ENCODE results near the gene PSME4. TPM values are rescaled to one million over a fixed set of nuclear protein-coding genes. Genes with fewer than 3 reads are reported as not detected.

PSME4 gene
- total RNA-seq, 1 donor from 2014 or later, result 31.3 TPM

- no peak for FAIRE-seq
- TF ChIP-seq CTCF (IDR thresholded peaks at IDR 0.05; ENCODE audit: insufficient read depth, low read length, severe bottlenecking), result no peak
- Histone ChIP-seq H3K4me3 (ENCODE audit: low read depth, low read length) (no peak overlapping the region), H3K36me3 (ENCODE audit: control insufficient read depth, insufficient read depth, low read length) (no peaks in the 10 kb centered on the region), H3K27me3 (ENCODE audit: control insufficient read depth, insufficient read depth, low read length) (no peaks in the 10 kb centered on the region)
- DNase-seq (ENCODE audit: low read depth), result no peak
Measured at GRCh38 chr2:53994818-53995808, 24.3 kb upstream of the PSME4 start.

- no peak overlapping the region for H3K4me3 ChIP-seq (ENCODE audit: low read depth, low read length)
- FAIRE-seq, result no peak
- no peak for DNase-seq (ENCODE audit: low read depth)
- no peak for TF ChIP-seq CTCF (IDR thresholded peaks at IDR 0.05; ENCODE audit: insufficient read depth, low read length, severe bottlenecking)
- H3K27me3 ChIP-seq (ENCODE audit: control insufficient read depth, insufficient read depth, low read length), result no peaks in the 10 kb centered on the region
- H3K36me3 ChIP-seq (ENCODE audit: control insufficient read depth, insufficient read depth, low read length), result no peaks in the 10 kb centered on the region
Measured at GRCh38 chr2:53991948-53992347, 21.2 kb upstream of the PSME4 start.

GRCh38 chr2:53989210-53989862, 18.5 kb upstream of the PSME4 start:
- DNase-seq (ENCODE audit: low read depth), result peak; percentile 63
- Histone ChIP-seq H3K4me3 (ENCODE audit: low read depth, low read length) (no peak overlapping the region), H3K27me3 (ENCODE audit: control insufficient read depth, insufficient read depth, low read length) (no peaks in the 10 kb centered on the region), H3K36me3 (ENCODE audit: control insufficient read depth, insufficient read depth, low read length) (no peaks in the 10 kb centered on the region)
- no peak for FAIRE-seq
- TF ChIP-seq CTCF (IDR thresholded peaks at IDR 0.05; ENCODE audit: insufficient read depth, low read length, severe bottlenecking), result no peak

GRCh38 chr2:53987336-53987921, 16.6 kb upstream of the PSME4 start:
- Histone ChIP-seq H3K27me3 (ENCODE audit: control insufficient read depth, insufficient read depth, low read length) (no peaks in the 10 kb centered on the region), H3K36me3 (ENCODE audit: control insufficient read depth, insufficient read depth, low read length) (no peaks in the 10 kb centered on the region), H3K4me3 (ENCODE audit: low read depth, low read length) (no peak overlapping the region)
- TF ChIP-seq CTCF (IDR thresholded peaks at IDR 0.05; ENCODE audit: insufficient read depth, low read length, severe bottlenecking), result no peak
- DNase-seq (ENCODE audit: low read depth) (peak; percentile 87), FAIRE-seq (no peak)

GRCh38 chr2:53985646-53986045, 14.9 kb upstream of the PSME4 start:
- H3K36me3 ChIP-seq (ENCODE audit: control insufficient read depth, insufficient read depth, low read length), result no peaks in the 10 kb centered on the region
- no peak for TF ChIP-seq CTCF (IDR thresholded peaks at IDR 0.05; ENCODE audit: insufficient read depth, low read length, severe bottlenecking)
- no peak overlapping the region for H3K4me3 ChIP-seq (ENCODE audit: low read depth, low read length)
- FAIRE-seq, result no peak
- no peak for DNase-seq (ENCODE audit: low read depth)
- H3K27me3 ChIP-seq (ENCODE audit: control insufficient read depth, insufficient read depth, low read length), result no peaks in the 10 kb centered on the region
